ENCODE results near the gene VSIG10L2. TPM values are rescaled to one million over a fixed set of nuclear protein-coding genes. Genes with fewer than 3 reads are reported as not detected.

The VSIG10L2 gene
- total RNA-seq, 1 experiment from 2014 or later, result not detected

GRCh38 chr11:125933030-125933813 lies 12.6 kb upstream of the VSIG10L2 start:
- peaks cover 9% of the 10 kb centered on the region for H3K27me3 Mint-ChIP-seq (ENCODE audit: insufficient read depth, unreplicated experiment)
- TF ChIP-seq CTCF (IDR thresholded peaks at IDR 0.05; ENCODE audit: insufficient read depth in 1 of 2, low read depth in 1 of 2, low read length in 1 of 2, severe bottlenecking in 1 of 2, unreplicated experiment in 1 of 2), result no peak
- DNase-seq, result no peak
- H3K27me3 ChIP-seq (replicated peaks; ENCODE audit: control insufficient read depth, insufficient read depth, low read length), result no peaks in the 10 kb centered on the region
- H3K4me1 ChIP-seq, result no peaks in the 10 kb centered on the region
- H3K9me3 ChIP-seq, result no peaks in the 10 kb centered on the region
- no peak overlapping the region for H3K27ac Mint-ChIP-seq (ENCODE audit: unreplicated experiment)
- intact Hi-C loops (cut with micrococcal nuclease; ENCODE audit: unreplicated experiment), result no loop called here
- BruUV-seq (replicated peaks), result no TSS peak
- no peaks in the 10 kb centered on the region for H3K4me1 Mint-ChIP-seq (ENCODE audit: low read depth, unreplicated experiment)
- CTCF ChIA-PET, result interaction anchor here (0.5 kb wide), 1 partner anchor 332 kb away, joined by 3 read pairs; no protein-coding TSS in a partner anchor
- POLR2A ChIA-PET, result no interaction called here
- H3K4me3 Mint-ChIP-seq (ENCODE audit: unreplicated experiment), result no peak overlapping the region
- H3K36me3 Mint-ChIP-seq (ENCODE audit: insufficient read depth, unreplicated experiment), result no peaks in the 10 kb centered on the region
- H3K36me3 ChIP-seq (ENCODE audit: control insufficient read depth, insufficient read depth, low read length), result no peaks in the 10 kb centered on the region
- H3K4me3 ChIP-seq (ENCODE audit: low read depth, low read length), result no peak overlapping the region
- no peaks in the 10 kb centered on the region for H3K9me3 Mint-ChIP-seq (ENCODE audit: unreplicated experiment)

DNA sequence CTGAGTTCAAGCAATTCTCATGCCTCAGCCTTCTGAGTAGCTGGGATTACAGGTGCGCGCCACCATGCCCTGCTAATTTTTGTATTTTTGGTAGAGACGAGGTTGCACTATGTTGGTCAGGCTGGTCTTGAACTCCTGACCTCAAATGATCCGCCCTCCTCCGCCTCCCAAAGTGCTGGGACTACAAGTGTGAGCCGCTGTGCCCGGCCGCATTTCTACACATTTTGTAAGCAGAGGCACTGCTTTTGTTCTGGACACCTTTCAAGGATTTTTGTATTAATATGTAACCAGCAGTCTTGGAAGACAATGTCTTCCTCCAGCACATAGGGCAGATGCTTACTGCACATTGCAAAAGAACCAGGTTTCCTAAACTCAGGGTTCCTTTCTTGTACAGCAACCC lies 11.4 kb upstream of the VSIG10L2 start:
- intact Hi-C loops (cut with micrococcal nuclease; ENCODE audit: unreplicated experiment), result no loop called here
- Histone ChIP-seq H3K4me3 (ENCODE audit: low read depth, low read length) (no peak overlapping the region), H3K36me3 (ENCODE audit: control insufficient read depth, insufficient read depth, low read length) (no peaks in the 10 kb centered on the region), H3K9me3 (no peaks in the 10 kb centered on the region), H3K4me1 (no peaks in the 10 kb centered on the region), H3K27me3 (replicated peaks; ENCODE audit: control insufficient read depth, insufficient read depth, low read length) (no peaks in the 10 kb centered on the region)
- TF ChIP-seq CTCF (IDR thresholded peaks at IDR 0.05; ENCODE audit: insufficient read depth in 1 of 2, low read depth in 1 of 2, low read length in 1 of 2, severe bottlenecking in 1 of 2, unreplicated experiment in 1 of 2), result no peak
- Mint-ChIP-seq H3K4me3 (ENCODE audit: unreplicated experiment) (no peak overlapping the region), H3K4me1 (ENCODE audit: low read depth, unreplicated experiment) (no peaks in the 10 kb centered on the region), H3K27ac (ENCODE audit: unreplicated experiment) (no peak overlapping the region), H3K27me3 (ENCODE audit: insufficient read depth, unreplicated experiment) (peaks cover 5% of the 10 kb centered on the region), H3K36me3 (ENCODE audit: insufficient read depth, unreplicated experiment) (no peaks in the 10 kb centered on the region), H3K9me3 (ENCODE audit: unreplicated experiment) (no peaks in the 10 kb centered on the region)
- BruUV-seq (replicated peaks), result no TSS peak
- DNase-seq, result no peak
- POLR2A ChIA-PET, result no interaction called here
- CTCF ChIA-PET, result interaction anchor here (1.1 to 1.6 kb wide), 2 partner anchors 127 to 259 kb away, joined by 3 to 7 read pairs; no protein-coding TSS in a partner anchor

GRCh38 chr11:125935056-125935455 lies 10.8 kb upstream of the VSIG10L2 start:
- no peaks in the 10 kb centered on the region for H3K27me3 Mint-ChIP-seq (ENCODE audit: insufficient read depth, unreplicated experiment)
- H3K4me3 ChIP-seq (ENCODE audit: low read depth, low read length), result no peak overlapping the region
- no peaks in the 10 kb centered on the region for H3K9me3 Mint-ChIP-seq (ENCODE audit: unreplicated experiment)
- H3K4me1 ChIP-seq, result no peaks in the 10 kb centered on the region
- POLR2A ChIA-PET, result no interaction called here
- DNase-seq, result no peak
- H3K36me3 ChIP-seq (ENCODE audit: control insufficient read depth, insufficient read depth, low read length), result no peaks in the 10 kb centered on the region
- TF ChIP-seq CTCF (IDR thresholded peaks at IDR 0.05; ENCODE audit: insufficient read depth in 1 of 2, low read depth in 1 of 2, low read length in 1 of 2, severe bottlenecking in 1 of 2, unreplicated experiment in 1 of 2), result peak in 1 of 2 experiments; percentile 4
- H3K27ac Mint-ChIP-seq (ENCODE audit: unreplicated experiment), result no peak overlapping the region
- H3K36me3 Mint-ChIP-seq (ENCODE audit: insufficient read depth, unreplicated experiment), result no peaks in the 10 kb centered on the region
- H3K9me3 ChIP-seq, result no peaks in the 10 kb centered on the region
- CTCF ChIA-PET, result interaction anchor here (1.1 to 1.6 kb wide), 2 partner anchors 127 to 259 kb away, joined by 3 to 7 read pairs; no protein-coding TSS in a partner anchor
- no peaks in the 10 kb centered on the region for H3K4me1 Mint-ChIP-seq (ENCODE audit: low read depth, unreplicated experiment)
- H3K27me3 ChIP-seq (replicated peaks; ENCODE audit: control insufficient read depth, insufficient read depth, low read length), result no peaks in the 10 kb centered on the region
- no peak overlapping the region for H3K4me3 Mint-ChIP-seq (ENCODE audit: unreplicated experiment)
- BruUV-seq (replicated peaks), result no TSS peak
- intact Hi-C loops (cut with micrococcal nuclease; ENCODE audit: unreplicated experiment), result no loop called here

Measured in Caco-2 (cell line).